ENCODE results near the gene GPC1.

The GPC1 gene

GRCh38 chr2:240407090-240407489, 28.4 kb upstream of the GPC1 start:
- no peak for TF ChIP-seq ZNF70 (CRISPR knock-in tag; IDR thresholded peaks at IDR 0.05)
- no peak for TF ChIP-seq TCF4 (CRISPR knock-in tag; IDR thresholded peaks at IDR 0.05; ENCODE audit: borderline replicate concordance)
- no peak for TF ChIP-seq ZNF8 (CRISPR knock-in tag; IDR thresholded peaks at IDR 0.05)
- no peak for TF ChIP-seq RARB (CRISPR knock-in tag; IDR thresholded peaks at IDR 0.05)
- no peak for TF ChIP-seq PPARA (CRISPR knock-in tag; IDR thresholded peaks at IDR 0.05; ENCODE audit: borderline replicate concordance)
- TF ChIP-seq ZC3H10 (CRISPR knock-in tag; IDR thresholded peaks at IDR 0.05) = no peak
- TF ChIP-seq OSR1 (CRISPR knock-in tag; IDR thresholded peaks at IDR 0.05) = no peak
- no peak for TF ChIP-seq TSHZ2 (CRISPR knock-in tag; IDR thresholded peaks at IDR 0.05)
- TF ChIP-seq ARNTL (CRISPR knock-in tag; IDR thresholded peaks at IDR 0.05; ENCODE audit: borderline replicate concordance, low read depth) = no peak
- no peak for TF ChIP-seq BACH2 (CRISPR knock-in tag; IDR thresholded peaks at IDR 0.05; ENCODE audit: borderline replicate concordance)
- no peak for TF ChIP-seq GLIS3 (CRISPR knock-in tag; IDR thresholded peaks at IDR 0.05)
- TF ChIP-seq ZFP3 (CRISPR knock-in tag; IDR thresholded peaks at IDR 0.05) = no peak
- no peak for TF ChIP-seq ZNF565 (CRISPR knock-in tag; conservative IDR thresholded peaks at IDR 0.05; ENCODE audit: low read depth)
- no peak for ATAC-seq

- no peak for TF ChIP-seq ZNF565 (CRISPR knock-in tag; conservative IDR thresholded peaks at IDR 0.05; ENCODE audit: low read depth)
- TF ChIP-seq SNAI2 (CRISPR knock-in tag; IDR thresholded peaks at IDR 0.05) = no peak
- TF ChIP-seq TCF4 (CRISPR knock-in tag; IDR thresholded peaks at IDR 0.05; ENCODE audit: borderline replicate concordance) = no peak
- no peak for TF ChIP-seq OSR1 (CRISPR knock-in tag; IDR thresholded peaks at IDR 0.05)
- no peak for TF ChIP-seq PPARA (CRISPR knock-in tag; IDR thresholded peaks at IDR 0.05; ENCODE audit: borderline replicate concordance)
- TF ChIP-seq TSHZ2 (CRISPR knock-in tag; IDR thresholded peaks at IDR 0.05) = no peak
- TF ChIP-seq ZNF8 (CRISPR knock-in tag; IDR thresholded peaks at IDR 0.05) = no peak
- no peak for TF ChIP-seq ZFP30 (CRISPR knock-in tag; IDR thresholded peaks at IDR 0.05)
- TF ChIP-seq ZC3H10 (CRISPR knock-in tag; IDR thresholded peaks at IDR 0.05) = no peak
- no peak for TF ChIP-seq POU6F1 (CRISPR knock-in tag; IDR thresholded peaks at IDR 0.05; ENCODE audit: borderline replicate concordance, low read depth)
- ATAC-seq = no peak
These were observed 25.5 kb upstream of the GPC1 start for GRCh38 chr2:240410004-240410403.

GRCh38 chr2:240410808-240411207, 24.7 kb upstream of the GPC1 start:
- TF ChIP-seq ARNTL (CRISPR knock-in tag; IDR thresholded peaks at IDR 0.05; ENCODE audit: borderline replicate concordance, low read depth) (no peak), CSRNP3 (CRISPR knock-in tag; IDR thresholded peaks at IDR 0.05) (no peak), ZNF565 (CRISPR knock-in tag; conservative IDR thresholded peaks at IDR 0.05; ENCODE audit: low read depth) (no peak), TCF4 (CRISPR knock-in tag; IDR thresholded peaks at IDR 0.05; ENCODE audit: borderline replicate concordance) (no peak), ZNF70 (CRISPR knock-in tag; IDR thresholded peaks at IDR 0.05) (no peak), BACH2 (CRISPR knock-in tag; IDR thresholded peaks at IDR 0.05; ENCODE audit: borderline replicate concordance) (no peak), OSR1 (CRISPR knock-in tag; IDR thresholded peaks at IDR 0.05) (no peak), ZNF8 (CRISPR knock-in tag; IDR thresholded peaks at IDR 0.05) (no peak), PPARA (CRISPR knock-in tag; IDR thresholded peaks at IDR 0.05; ENCODE audit: borderline replicate concordance) (no peak), ISL1 (CRISPR knock-in tag; IDR thresholded peaks at IDR 0.05) (no peak), POU6F1 (CRISPR knock-in tag; IDR thresholded peaks at IDR 0.05; ENCODE audit: borderline replicate concordance, low read depth) (no peak), ZFP3 (CRISPR knock-in tag; IDR thresholded peaks at IDR 0.05) (no peak), TOX (CRISPR knock-in tag; IDR thresholded peaks at IDR 0.05; ENCODE audit: borderline replicate concordance) (no peak)
- ATAC-seq = no peak
